ENCODE measurements around the gene CCL5. TPM values are rescaled to one million over a fixed set of nuclear protein-coding genes. Genes with fewer than 3 reads are reported as not detected.

CCL5 gene
- total RNA-seq (2013; cell fraction: nucleolus; rRNA removed): 13.2 and 14.2 TPM in 2 replicates
- 82.0 and 96.3 TPM in 2 replicates for total RNA-seq (2014; rRNA removed)
- 75.4 and 79.6 TPM in 2 replicates for total RNA-seq (2014; rRNA removed; fragmentation: Illumina TruSeq; extraction: Trizol)
- total RNA-seq (2021): 60.2 and 71.7 TPM in 2 replicates
- polyA plus RNA-seq (2011; ENCODE audit: low read depth): 24.2 TPM
- 166 and 175 TPM in 2 replicates for polyA plus RNA-seq (2011; rRNA removed)
- polyA plus RNA-seq (2011; cell fraction: cytosol; rRNA removed): 161 and 226 TPM in 2 replicates
- 21.7 and 23.4 TPM in 2 replicates for polyA plus RNA-seq (2011; cell fraction: nucleus; rRNA removed)
- 28.6 and 36.4 TPM in 2 replicates for polyA plus RNA-seq (2012)
- polyA plus RNA-seq (2014; fragmentation: Illumina TruSeq; extraction: Trizol): 95.6 and 112 TPM in 2 replicates
- 100 to 1,000 TPM; 139 to 186 TPM for polyA plus RNA-seq (2014; fragmentation: Nextera tagmentation; extraction: Ambion mirVana)
- polyA plus RNA-seq (2014; rRNA removed): 84.0 and 99.6 TPM in 2 replicates
- polyA plus RNA-seq (2016; fragmentation: Nextera tagmentation; extraction: Ambion mirVana): 10 to 100 TPM; 45.7 to 56.1 TPM
- 62.0 and 109 TPM in 2 replicates for polyA minus RNA-seq (2011; rRNA and poly(A)+ RNA removed)
- polyA minus RNA-seq (2011; cell fraction: cytosol; rRNA and poly(A)+ RNA removed): 37.3 and 38.6 TPM in 2 replicates
- 4.0 and 6.3 TPM in 2 replicates for polyA minus RNA-seq (2011; cell fraction: nucleus; rRNA and poly(A)+ RNA removed)
- Bru-seq, nascent RNA: percentile 74 among the genes with signal in this experiment
- percentile 63 among the genes with signal in this experiment for BruChase-seq, experiment 1, labeled RNA remaining after a 6-hour chase
- percentile 59 among the genes with signal in this experiment for BruChase-seq, experiment 2, labeled RNA remaining after a 2-hour chase
- long read RNA-seq, experiment 1, transcript CCL5-201 (3 exons, 1,365 nt): major isoform, 47 of 52 reads
- long read RNA-seq, experiment 1, partial matches to known transcripts: 2 of 52 reads
- long read RNA-seq, experiment 1, other reads (novel, unspliced or antisense): 0 of 52 reads
- long read RNA-seq, experiment 2, transcript CCL5-201 (3 exons, 1,365 nt): major isoform, 17 of 25 reads
- long read RNA-seq, experiment 2, partial matches to known transcripts: 0 of 25 reads
- long read RNA-seq, experiment 2, other reads (novel, unspliced or antisense): 7 of 25 reads

DNA sequence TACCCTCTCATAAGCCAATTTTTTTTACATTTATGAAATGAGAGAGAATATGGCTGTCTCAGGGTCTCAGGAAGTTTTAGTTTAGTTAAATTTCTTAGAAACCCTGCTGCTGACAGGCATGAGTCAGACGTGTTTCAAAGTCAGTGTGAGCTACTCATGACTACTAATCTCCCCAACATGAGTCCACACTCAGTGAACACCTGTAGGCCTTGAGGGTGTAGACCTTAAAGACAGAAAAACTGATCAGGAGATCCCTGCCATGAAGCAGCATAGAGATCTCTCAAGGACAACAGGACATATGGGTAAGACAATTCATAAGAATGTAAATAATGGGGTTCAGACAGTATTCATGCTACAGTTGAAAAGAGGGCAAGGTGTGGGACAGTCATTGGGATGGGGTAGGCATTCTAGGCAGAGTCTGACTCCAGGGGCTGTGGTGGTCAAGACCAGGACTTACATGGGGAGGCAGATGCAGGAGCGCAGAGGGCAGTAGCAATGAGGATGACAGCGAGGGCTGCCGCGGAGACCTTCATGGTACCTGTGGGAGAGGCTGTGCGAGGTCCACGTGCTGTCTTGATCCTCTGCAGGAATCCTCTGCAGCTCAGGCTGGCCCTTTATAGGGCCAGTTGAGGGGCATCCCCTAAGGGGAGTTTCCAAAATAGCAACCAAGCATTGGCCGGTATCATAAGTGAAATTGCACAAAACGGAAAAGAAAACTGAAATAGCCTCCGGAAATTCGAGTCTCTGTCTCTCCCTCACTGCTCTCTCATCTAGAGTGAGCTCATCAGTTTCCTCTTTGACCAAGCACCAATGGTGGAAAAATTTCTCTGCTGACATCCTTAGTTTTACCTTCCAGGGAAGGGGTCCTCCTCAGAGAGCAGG lies at the start of gene CCL5:
Gene CCL5 (minus strand): TSS at position 588 of the 882 bp plus-strand sequence.
- Histone ChIP-seq H3K27me3 (replicated peaks in 1 of 2; ENCODE audit: control insufficient read depth in 2 of 2, insufficient read depth in 2 of 2, low read length in 1 of 2) (no peaks in the 10 kb centered on the region), H3K27ac (ENCODE audit: control insufficient read depth, insufficient read depth) (peak within 1 kb of the TSS; percentile 69), H3K9ac (ENCODE audit: control insufficient read depth, insufficient read depth, low read length) (peak within 1 kb of the TSS; percentile 55; the same call in 1 of the 2 replicates), H2AFZ (ENCODE audit: control insufficient read depth, low read depth, low read length) (peak within 1 kb of the TSS; percentile 73), H3K4me2 (ENCODE audit: control insufficient read depth, insufficient read depth) (peak within 1 kb of the TSS; percentile 73), H3K4me1 (ENCODE audit: control insufficient read depth, insufficient read depth, low read length) (peaks cover 27% of the 10 kb centered on the region), H4K20me1 (ENCODE audit: control insufficient read depth, insufficient read depth) (no peaks in the 10 kb centered on the region), H3K36me3 (ENCODE audit: control insufficient read depth in 2 of 2, insufficient read depth in 2 of 2, low read length in 1 of 2) (no peaks in the 10 kb centered on the region), H3K4me3 (peak within 1 kb of the TSS; percentile 26; the same call in 1 of the 2 replicates), H3K79me2 (ENCODE audit: control insufficient read depth, insufficient read depth, low read length) (no peaks in the 10 kb centered on the region), H3K9me3 (replicated peaks; ENCODE audit: control insufficient read depth, insufficient read depth, low read length) (no peaks in the 10 kb centered on the region)
- BruUV-seq (replicated peaks): TSS peak; percentile 82
- POLR2A ChIA-PET: interaction anchor here (0.6 to 4.0 kb wide), 13 partner anchors 8 to 610 kb away, joined by 3 to 56 read pairs (median 4); partner anchors contain the start of gene CCL3
- 1% methylated on average over 11 of the region's 11 CpGs for WGBS (ENCODE audit: insufficient coverage, insufficient replicate concordance, low lambda C conversion rate, missing lambda C conversion rate)
- peak; percentile 84 for DNase-seq (ENCODE audit: low read depth, low spot score)
- CTCF ChIA-PET: interaction anchor here (0.7 to 2.5 kb wide), 10 partner anchors 8 to 269 kb away, joined by 3 to 11 read pairs (median 4); partner anchors contain the start of gene HEATR9
- RAD21 ChIA-PET (ENCODE audit: unreplicated experiment): interaction anchor here (0.6 to 7.0 kb wide), 14 partner anchors 12 to 269 kb away, joined by 3 to 125 read pairs (median 4); partner anchors contain the start of genes RDM1 and TAF15
- intact Hi-C loops (cut with micrococcal nuclease; ENCODE audit: unreplicated experiment) (no loop called here), in situ Hi-C loops (cut with MboI) (no loop called here)
- peak; percentile 95 for ATAC-seq
- FAIRE-seq: no peak
- SMC1A ChIA-PET (ENCODE audit: uncharacterized antibody, unreplicated experiment): interaction anchor here (0.7 to 14.1 kb wide), 11 partner anchors 9 to 80 kb away, joined by 3 to 155 read pairs (median 4); partner anchors contain the start of gene RDM1
- TF ChIP-seq RAD51 (IDR thresholded peaks at IDR 0.05) (peak; percentile 62), NR2C1 (IDR thresholded peaks at IDR 0.05) (no peak), NFIC (IDR thresholded peaks at IDR 0.05; ENCODE audit: low read depth, low read length) (peak; percentile 84), IKZF1 (conservative IDR thresholded peaks at IDR 0.05) (peak; percentile 87), TCF12 (IDR thresholded peaks at IDR 0.05; ENCODE audit: low read depth, low read length) (no peak)
- TF ChIP-seq, protein P1, sequence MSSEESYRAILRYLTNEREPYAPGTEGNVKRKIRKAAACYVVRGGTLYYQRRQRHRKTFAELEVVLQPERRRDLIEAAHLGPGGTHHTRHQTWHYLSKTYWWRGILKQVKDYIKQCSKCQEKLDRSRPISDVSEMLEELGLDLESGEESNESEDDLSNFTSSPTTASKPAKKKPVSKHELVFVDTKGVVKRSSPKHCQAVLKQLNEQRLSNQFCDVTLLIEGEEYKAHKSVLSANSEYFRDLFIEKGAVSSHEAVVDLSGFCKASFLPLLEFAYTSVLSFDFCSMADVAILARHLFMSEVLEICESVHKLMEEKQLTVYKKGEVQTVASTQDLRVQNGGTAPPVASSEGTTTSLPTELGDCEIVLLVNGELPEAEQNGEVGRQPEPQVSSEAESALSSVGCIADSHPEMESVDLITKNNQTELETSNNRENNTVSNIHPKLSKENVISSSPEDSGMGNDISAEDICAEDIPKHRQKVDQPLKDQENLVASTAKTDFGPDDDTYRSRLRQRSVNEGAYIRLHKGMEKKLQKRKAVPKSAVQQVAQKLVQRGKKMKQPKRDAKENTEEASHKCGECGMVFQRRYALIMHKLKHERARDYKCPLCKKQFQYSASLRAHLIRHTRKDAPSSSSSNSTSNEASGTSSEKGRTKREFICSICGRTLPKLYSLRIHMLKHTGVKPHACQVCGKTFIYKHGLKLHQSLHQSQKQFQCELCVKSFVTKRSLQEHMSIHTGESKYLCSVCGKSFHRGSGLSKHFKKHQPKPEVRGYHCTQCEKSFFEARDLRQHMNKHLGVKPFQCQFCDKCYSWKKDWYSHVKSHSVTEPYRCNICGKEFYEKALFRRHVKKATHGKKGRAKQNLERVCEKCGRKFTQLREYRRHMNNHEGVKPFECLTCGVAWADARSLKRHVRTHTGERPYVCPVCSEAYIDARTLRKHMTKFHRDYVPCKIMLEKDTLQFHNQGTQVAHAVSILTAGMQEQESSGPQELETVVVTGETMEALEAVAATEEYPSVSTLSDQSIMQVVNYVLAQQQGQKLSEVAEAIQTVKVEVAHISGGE (CRISPR knock-in tag; IDR thresholded peaks at IDR 0.05): no peak
- TF ChIP-seq, protein P2, sequence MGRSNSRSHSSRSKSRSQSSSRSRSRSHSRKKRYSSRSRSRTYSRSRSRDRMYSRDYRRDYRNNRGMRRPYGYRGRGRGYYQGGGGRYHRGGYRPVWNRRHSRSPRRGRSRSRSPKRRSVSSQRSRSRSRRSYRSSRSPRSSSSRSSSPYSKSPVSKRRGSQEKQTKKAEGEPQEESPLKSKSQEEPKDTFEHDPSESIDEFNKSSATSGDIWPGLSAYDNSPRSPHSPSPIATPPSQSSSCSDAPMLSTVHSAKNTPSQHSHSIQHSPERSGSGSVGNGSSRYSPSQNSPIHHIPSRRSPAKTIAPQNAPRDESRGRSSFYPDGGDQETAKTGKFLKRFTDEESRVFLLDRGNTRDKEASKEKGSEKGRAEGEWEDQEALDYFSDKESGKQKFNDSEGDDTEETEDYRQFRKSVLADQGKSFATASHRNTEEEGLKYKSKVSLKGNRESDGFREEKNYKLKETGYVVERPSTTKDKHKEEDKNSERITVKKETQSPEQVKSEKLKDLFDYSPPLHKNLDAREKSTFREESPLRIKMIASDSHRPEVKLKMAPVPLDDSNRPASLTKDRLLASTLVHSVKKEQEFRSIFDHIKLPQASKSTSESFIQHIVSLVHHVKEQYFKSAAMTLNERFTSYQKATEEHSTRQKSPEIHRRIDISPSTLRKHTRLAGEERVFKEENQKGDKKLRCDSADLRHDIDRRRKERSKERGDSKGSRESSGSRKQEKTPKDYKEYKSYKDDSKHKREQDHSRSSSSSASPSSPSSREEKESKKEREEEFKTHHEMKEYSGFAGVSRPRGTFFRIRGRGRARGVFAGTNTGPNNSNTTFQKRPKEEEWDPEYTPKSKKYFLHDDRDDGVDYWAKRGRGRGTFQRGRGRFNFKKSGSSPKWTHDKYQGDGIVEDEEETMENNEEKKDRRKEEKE (IDR thresholded peaks at IDR 0.05): no peak

Data from GM12878 (cell line).